SU-DHL-6 (cell line): ENCODE results near the gene HERC3.

ENCODE experiments used
- CTCF ChIP-seq: fragments of 200-600 bp; sonication (generic); IDR thresholded peaks from one replicate; pipeline ENCODE4 v1.5.1; 2017; ENCODE audit warnings: antibody characterized with exemption, mild to moderate bottlenecking, low read length, moderate library complexity; ENCODE audit not compliant: insufficient read depth, poor library complexity, severe bottlenecking
- EZH2phosphoT487 ChIP-seq: fragments of 200-600 bp; sonication (generic), shearing (Covaris generic); conservative IDR thresholded peaks from 2 replicates; pipeline ENCODE4 v1.6.1; 2018; ENCODE audit warnings: mild to moderate bottlenecking, antibody characterized with exemption, low read length, moderate library complexity, mixed read lengths

- TF ChIP-seq CTCF (no peak), EZH2phosphoT487 (no peak)
These were observed 140.6 kb downstream of the HERC3 start for GRCh38 chr4:88732714-88733368.
